Hematopoietic multipotent progenitor cell (in vitro differentiated cells): ENCODE results near the gene CLDN11. TPM values are rescaled to one million over a fixed set of nuclear protein-coding genes. Genes with fewer than 3 reads are reported as not detected.

Experiments used
- DNase-seq, 3 donors: peaks; one replicate each; pipeline ENCODE4 v3.0.0-alpha.2; 2011 to 2015; ENCODE audit warnings: low read depth in 2 of 3, low spot score in 2 of 3
- total RNA-seq: library from RNA; depleted of rRNA; stranded (reverse); fragments of >200 nt; gene quantifications from one replicate; pipeline ENCODE4 v1.2.3, GENCODE V29; 2012

Gene CLDN11
- total RNA-seq, 1 donor = not detected

DNA sequence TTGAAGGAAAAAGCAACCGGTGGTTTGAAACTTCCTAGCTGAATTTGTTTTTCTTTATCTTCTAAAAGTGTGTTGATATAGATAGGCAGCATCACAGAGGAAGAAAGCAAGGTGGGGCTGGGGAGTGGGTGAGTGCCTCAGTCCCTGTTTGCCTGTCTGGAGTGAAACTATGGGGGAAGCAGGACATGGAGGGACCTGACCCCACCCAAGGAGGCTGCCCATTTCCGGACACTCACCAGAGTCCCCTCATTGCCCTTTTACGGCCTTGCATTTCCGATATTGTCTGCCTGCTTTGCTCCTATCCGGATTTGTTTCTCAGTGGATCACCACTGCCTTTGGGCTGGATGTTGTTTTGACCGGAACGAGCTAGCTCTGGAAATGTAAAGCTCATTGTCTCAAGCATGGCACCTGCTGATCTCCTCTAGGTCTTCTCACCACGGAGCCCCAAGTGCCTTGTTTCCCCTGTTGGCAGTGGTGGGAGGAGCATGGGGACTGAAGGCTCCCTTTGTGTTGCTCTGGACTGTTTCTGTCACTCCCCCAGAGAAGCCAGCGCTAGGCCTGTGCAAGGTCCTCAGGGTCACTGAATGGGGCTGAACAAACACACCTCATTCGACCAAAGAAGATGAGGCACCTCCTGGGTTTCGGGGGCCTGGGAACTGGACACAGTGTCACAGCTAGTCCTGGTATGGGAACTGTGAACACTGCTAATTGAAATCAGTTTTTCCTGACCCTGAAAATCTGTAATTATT is 7.0 kb downstream of the CLDN11 start:
- DNase-seq = no peak

DNA sequence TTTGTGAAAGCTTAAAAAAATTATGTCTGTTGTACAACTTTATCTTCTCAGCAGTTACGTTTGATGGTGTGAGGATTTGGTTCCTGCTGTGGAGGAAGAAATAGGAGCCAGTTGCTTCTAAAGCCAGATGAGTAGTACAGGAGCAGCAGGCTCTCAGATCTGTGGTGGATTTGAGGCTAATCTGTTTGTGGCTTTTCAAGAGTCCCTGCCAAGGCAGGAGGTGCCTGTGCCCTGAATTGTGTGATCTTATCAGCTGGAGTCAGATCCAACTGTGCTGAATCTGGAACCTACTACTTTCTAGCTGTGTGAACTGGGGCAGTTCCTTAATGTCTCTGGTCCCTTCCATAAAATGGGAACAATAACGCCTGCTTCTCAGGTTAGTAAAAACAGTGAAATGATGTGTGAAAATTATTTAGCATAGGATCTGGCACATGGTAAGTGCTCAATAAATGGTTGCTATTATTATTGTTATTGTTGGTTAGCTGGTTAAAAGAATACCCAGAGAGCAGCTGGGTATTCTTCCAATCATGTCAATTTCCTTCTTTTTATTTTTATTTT is 7.7 kb downstream of the CLDN11 start:
- no peak for DNase-seq

DNA sequence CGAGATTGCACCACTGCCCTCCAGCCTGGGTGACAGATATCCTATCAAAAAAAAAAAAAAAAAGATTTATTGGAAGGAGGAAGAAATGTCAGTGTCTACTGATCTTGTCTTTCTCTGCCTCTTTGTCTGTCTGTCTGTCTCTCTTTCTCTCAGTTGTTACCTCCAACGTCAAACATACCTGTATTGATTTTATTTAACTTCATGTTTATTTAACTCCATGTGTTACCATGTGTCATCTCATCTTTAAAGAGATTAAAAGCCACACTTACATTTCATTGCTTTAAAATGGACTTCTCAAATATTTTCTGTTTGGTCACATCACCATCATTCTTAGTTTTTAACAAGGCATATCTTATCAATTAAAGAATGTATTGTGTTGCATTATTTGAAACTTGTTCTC is 9.4 kb downstream of the CLDN11 start:
- no peak for DNase-seq

DNA sequence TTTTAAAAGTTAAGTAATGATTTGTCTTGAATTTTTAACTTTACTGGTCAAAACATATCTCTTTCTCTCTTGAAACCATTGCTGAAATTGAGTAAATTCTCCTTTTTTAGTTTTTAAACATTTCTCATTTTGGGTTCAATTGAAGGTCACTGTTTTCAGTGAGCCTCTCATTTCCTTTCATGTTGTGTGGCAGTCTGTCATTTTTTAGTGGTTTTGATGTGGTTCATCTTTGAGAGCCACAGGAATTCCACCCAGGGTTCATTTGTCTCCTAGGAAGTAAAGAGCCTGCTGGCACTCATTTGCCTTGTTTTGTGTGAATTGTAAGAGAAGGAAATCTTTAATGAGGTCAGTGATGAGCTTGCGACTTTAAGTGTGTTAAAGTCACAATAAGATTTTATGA is 10.4 kb downstream of the CLDN11 start:
- no peak for DNase-seq

DNA sequence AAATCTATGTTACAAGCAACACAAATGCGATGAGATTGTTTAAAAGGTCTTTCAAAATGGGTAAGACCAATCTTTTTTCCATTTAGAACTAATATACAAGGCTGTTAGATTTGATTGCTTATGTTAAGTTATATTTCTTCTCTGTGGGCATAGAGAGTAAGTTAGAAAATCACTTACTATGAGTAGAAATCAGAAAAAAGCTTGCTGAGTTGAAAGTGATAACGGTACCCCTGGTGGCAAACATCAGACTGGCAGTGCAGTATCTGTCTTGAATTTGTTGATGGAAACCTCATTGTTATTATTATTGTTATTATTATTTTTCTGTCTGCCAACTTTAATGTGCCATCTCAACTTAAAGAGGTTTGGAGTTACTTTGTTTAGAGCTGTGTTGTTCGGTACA is 12.4 kb downstream of the CLDN11 start:
- no peak for DNase-seq

DNA sequence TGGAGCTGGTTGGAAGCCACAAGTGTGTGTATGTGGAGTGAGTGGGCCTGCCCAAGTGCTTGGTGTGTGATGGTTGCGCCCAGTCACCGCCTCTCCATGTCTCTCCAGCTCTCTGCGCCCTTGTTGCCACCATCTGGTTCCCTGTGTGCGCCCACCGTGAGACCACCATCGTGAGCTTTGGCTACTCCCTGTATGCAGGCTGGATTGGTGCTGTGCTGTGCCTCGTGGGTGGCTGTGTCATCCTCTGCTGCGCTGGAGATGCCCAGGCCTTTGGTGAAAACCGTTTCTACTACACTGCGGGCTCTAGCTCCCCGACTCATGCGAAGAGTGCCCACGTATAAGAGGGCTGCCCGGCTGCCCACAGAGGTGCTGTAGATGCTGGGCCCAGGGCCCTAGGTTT is 13.7 kb downstream of the CLDN11 start:
- DNase-seq = no peak

DNA sequence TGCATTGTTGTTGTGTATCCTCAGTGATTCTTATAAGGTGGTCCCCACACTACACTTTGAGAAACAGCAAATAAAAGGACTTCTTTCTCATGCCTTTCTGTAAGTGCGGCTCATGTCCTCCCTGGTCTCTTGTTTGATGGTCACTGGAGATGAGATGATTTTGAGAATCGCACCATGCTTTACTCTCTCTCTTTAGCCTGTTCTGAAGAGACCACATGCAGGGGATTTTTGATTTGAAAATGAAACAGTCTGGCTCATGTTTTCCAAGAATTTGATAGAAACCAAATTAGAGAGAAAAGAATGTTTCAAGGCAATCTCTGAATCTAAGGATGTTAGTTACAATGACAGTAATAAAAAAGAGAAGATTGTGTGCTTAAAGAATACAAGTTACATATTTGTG is 18.0 kb downstream of the CLDN11 start:
- no peak for DNase-seq

DNA sequence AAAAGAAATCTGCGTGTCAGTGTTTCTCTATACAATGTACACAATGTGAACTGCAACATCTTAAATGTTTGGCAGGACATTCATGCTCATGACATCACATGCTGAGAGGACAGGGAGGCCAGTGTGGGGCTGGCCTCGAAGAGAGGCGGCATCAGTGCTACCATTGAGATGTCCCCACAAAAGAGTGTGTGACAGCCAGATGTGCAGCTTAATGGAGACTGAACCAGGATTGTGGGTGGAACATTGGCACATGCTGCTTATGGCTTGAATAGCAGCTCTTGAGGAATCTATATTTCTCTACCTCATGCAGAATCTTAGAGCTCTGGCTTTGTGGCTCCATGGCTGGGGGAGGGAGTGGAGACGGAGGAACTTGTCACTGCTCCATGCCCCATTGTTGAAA is 18.5 kb downstream of the CLDN11 start:
- DNase-seq = no peak

DNA sequence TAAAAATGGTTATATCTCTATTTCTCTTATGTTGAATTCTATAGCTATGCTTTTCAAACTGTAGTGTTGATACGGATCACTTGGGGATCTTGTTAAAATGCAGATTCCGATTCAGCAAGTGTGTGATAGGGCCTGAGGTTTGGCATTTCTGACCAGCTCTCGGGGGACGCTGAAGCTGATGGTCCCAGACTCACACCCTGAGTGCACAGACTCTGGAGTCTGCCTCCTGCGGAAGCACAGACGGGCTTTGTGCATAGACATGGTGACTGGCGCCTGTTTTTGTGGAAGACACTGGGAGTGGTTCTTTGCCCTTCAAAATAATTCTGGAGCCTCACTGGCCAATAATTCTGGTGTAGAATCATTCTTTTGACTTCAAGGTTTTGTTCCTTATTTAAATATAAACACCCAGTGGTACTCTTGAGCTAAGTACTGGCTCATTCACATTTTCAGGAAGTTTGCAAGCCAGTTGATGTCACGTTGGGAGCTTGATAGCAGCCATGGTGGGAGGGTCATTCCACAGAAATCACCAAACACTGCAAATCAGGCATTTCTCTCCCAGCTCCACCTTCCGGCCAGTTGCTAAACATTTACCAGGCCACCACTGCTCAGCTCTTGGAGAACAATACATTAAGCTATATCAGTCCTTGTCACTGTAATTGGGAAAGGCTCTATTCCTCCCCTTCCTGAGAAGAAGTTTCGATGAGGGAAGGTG is 19.2 kb downstream of the CLDN11 start:
- DNase-seq = no peak

DNA sequence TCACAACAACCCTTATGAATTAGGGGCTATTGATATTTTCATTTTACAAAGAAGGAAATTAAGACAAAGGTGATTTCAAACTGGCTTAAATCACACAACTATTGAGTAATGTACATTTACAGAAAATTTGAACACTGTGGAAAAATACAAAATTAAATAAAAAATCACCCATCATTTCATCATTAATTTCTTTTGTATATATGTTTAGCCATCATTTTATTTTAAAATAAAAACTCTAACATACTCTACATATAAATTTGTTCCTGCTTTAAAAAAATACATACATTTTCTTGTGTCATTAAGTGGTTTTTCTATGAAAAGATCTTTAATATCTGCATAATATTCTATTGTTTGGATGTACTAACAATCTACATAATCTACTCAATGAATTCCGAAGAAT is 20.2 kb downstream of the CLDN11 start:
- no peak for DNase-seq

DNA sequence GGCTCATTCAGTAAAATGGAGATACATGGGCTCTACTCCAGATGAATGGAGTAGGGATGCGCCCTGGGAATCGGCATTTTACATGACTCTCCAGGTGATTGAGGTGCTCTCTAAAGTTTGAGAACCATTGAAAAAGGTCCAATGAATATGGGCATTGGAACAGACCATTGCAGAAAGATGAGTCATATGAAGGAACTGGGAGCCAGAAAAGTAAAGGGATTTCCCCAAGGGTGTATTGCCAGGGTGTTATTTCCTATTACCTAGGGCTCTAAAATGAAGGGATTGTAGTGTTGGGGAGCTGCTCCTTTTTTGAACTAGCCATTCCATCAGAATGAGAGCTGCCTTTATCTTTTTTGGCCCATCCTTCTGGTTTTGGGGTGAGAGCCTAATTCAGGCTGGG is 21.7 kb downstream of the CLDN11 start:
- DNase-seq = no peak

DNA sequence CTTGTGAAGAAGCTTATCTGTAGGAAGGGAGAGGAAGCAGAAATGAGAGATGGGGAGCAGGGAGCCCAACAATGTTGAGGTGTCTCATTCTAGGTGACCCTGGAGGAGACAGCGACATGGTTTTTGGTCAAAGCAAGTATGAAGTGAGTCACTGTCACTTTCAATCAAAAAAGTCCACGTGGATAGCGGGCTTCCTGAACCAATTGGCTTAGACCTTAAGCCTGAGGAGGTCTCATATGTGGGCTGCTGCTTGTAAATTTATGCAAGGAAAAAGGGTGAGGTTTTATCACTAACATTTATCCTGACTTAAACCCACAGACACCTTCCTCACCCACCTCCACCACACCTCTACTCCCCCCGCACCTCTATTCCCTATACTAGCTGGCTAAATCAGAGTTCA is 22.7 kb downstream of the CLDN11 start:
- no peak for DNase-seq

DNA sequence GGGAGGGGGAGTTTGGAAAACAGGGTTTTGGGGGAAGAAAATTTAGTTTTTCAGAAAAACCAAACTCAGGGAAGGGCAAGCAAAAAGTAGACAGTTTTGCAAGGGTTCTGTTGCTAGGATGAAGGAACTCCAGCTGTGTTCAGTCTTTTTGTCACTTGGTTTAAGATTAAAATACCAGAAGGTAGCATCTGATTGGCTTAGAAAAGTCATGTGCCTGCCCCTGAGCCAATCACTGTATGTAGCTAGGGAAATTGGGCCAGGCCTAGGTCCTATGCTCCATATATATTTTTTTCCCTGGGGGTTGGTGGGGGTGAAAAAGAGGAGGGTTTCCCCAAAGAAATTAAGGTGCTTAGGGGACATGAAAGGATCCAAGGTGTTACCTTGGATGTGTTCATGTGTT is 24.3 kb downstream of the CLDN11 start:
- DNase-seq = no peak

DNA sequence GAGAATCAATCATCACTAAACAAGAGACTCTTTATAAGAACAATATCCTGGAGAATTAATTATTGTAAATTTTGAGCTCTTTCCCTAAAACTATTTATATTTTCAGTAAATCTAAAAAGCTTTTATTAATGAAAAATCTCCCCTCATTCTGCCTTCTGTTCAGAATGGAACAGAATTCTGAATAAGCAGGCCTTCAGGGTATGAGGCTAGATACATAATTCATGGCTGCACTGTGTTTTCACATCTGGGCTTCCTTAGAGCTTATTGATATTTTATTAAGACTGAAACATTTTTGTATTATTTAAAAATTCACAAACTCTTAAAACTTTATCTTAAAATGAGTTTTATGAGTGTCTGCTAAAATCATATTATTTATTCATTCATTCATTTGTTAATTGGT is 24.8 kb downstream of the CLDN11 start:
- DNase-seq = no peak

DNA sequence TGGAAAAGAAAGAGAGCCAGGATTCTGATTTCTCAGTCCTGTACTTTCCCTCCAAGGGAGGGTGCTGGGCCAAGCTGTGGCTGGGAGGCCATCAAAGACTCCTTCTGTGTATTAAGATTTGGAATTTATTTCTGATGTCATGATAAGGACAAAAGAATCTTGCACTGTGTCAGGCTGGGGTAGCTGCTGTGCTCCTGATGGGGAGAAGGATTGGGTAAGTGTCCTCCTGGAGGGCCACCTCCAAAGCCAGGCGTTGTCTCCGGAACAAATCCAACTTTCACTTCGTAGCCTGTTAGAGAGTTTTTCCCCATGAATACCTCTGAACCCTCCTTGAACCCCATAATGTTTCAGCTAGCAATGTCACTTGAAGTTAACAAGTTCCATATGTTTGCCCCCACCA is 29.9 kb downstream of the CLDN11 start:
- no peak for DNase-seq

DNA sequence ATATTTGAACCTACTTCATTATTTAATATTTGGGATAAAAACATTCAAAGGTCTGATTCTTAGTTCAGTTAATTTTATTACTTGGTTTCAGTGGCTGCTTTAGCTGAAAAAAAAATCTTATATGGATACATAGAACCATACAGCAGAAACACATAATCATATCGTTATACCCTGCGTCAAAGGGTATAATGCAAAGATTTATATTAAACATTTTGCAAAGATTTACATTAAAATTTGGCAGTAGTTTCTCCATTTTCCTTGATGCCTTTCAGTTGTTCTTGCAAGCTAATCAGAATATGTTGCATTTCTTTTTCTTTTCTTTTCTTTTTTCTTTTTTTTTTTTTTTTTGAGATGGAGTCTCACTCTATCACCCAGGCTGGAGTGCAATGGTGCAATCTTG is 31.4 kb downstream of the CLDN11 start:
- DNase-seq = no peak

DNA sequence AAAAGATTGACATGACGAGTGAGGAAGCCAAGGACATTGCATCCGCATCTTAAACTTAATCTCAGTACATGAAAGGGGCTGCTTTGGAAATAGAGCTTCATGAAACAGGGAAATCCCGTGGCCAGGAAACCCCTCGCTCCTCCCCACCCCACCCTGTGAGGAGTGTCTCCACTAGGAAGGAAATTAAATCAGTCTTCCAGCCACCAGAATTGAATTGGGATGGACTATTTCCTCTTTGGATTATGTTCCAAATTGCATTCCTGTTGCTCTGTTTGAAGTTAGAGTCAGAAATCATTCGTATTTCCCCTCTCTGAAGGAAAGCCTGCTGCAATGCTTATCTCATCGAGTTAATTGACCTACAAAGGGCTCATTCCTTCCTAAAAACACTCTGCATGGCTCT is 35.8 kb downstream of the CLDN11 start:
- DNase-seq = no peak

DNA sequence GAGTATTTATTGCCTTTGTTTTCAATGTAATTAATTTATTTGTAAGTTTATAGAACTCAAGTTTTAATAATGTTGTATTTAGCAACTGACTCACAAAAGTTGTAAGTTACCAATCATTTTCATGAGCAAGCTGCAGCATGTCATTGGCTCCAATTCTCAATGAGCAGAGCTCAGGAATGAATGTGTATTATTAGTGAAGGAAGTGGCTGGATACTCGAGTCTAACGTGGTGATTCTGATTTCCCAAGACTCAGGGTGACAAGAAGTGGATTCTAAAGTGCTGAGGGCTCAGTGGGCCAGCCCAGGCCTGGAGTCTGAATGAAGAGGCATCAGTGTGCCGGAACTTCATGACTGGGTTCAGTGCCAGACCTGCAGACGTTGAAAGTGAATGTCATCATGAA is 39.6 kb downstream of the CLDN11 start:
- no peak for DNase-seq

DNA sequence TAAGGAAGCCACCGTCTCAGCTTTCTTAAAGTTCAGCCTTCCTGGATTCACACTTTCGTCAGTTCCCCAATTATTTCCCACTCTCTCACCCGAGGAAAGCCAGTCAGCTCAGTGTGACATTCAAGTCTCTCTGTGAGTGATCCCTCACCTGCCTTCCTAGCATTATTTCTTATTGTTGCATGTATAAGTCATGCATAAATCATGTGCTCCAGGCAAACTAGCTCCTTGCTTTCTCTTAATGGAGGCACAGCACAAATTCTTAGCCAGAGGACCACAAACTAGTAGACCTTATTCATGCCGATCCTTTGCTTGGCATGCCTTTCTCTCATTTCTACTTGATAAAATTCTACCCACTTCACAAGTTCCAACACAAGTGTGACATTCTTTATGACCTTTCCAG is 44.3 kb downstream of the CLDN11 start:
- no peak for DNase-seq

DNA sequence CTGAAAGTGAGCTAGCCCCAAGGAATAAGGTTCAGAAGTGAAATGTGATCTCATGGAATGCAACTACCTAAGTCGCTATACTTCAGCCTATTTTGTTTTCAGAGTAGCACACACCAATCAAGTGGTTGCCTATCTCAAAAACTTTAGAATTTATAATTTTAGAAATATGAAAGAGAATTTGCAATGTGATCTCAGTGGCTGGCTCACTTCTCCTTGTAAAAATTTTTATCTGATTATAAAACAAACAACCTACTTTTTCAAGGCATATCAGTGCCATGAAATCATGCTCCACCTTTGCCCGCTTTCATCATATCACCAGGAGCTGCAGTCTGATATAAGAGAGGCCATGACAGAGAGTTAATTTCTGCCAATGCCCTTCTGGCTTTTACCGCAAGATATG is 47.3 kb downstream of the CLDN11 start:
- no peak for DNase-seq

DNA sequence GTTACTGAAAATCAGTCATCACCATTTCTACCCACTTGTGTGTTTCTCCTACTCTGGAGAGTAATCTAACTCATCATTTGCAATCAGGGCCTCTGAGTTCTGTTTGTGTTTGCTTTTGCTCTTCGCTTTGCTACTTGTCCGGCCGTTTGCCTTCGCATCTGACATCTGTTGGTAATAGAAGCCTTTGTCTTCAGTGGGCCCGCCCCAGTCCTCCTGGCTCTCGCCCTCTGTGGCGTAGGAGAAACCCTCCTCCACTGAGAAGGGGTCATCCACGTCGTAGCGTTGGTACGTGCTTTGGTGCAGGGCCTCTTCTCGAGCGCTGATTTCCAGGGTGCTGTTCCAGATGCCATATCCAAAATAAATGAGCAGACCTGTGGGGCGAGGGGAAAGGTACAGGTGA is 48.3 kb downstream of the CLDN11 start:
- no peak for DNase-seq

DNA sequence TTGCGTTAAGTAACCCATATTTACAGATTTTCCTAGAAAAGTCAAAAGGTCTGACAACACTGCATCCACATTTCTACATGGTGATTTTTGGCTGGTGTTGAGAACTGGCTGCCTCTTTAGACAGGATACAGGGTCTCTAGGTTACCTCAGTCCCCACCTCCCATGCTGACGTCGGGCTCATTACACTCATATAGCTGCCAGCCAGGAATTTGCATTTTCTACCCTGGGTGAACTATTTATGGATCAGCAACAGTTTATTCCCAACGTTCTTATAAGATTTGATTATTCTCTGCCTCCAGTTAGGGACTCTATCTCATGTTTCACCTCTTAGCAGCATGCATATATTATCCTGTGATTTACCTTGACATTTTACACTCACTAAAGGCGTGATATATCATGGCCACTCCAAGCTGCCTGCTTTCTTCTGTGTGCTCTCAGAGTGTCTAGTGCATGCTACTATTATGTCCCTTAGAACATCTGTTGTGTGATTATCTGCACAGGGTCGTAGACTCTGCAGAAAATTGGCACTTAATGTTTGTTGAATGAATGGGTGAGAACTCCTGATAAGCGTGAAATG is 49.0 kb downstream of the CLDN11 start:
- DNase-seq = no peak
